Vagina (tissue), 2 donors: ENCODE data around the gene SPAG6. TPM values are rescaled to one million over a fixed set of nuclear protein-coding genes. Genes with fewer than 3 reads are reported as not detected.
"Not testable (repeated sequence)": the region's sequence is repeated elsewhere in the genome, so short reads cannot be mapped to it uniquely, and the experiment has no call there.

ENCODE experiments used
- DNase-seq, 2 donors: peaks; one replicate each; pipeline ENCODE4 v3.0.0-alpha.2; 2017; ENCODE audit errors: extremely low spot score in 2 of 2
- H3K27ac ChIP-seq: fragments of 200-600 bp; sonication (generic); one replicate; pipeline ENCODE4 v1.5.1; 2019
- H3K27me3 ChIP-seq: fragments of 200-600 bp; sonication (generic); one replicate; pipeline ENCODE4 v1.5.1; 2019
- H3K36me3 ChIP-seq, 2 donors: fragments of 200-600 bp; sonication (generic); one replicate each; pipeline ENCODE4 v1.5.1; 2017 to 2019
- H3K4me1 ChIP-seq: fragments of 200-600 bp; sonication (generic); one replicate; pipeline ENCODE4 v1.5.1; 2019
- H3K4me3 ChIP-seq, 2 donors: fragments of 200-600 bp; sonication (generic); 1 replicate in 1 of 2; 2 replicates in 1 of 2; pipeline ENCODE4 v1.5.1; 2016 to 2019
- H3K9me3 ChIP-seq: fragments of 200-600 bp; sonication (generic); one replicate; pipeline ENCODE4 v1.5.1; 2019
- CTCF ChIP-seq, 3 experiments: fragments of 450-650 bp in 2 of 3; fragments of 200-600 bp in 1 of 3; sonication (generic) in 1 of 3; IDR thresholded peaks; one replicate each; pipeline ENCODE4 v1.5.1; 2017 to 2019; ENCODE audit warnings: antibody characterized with exemption in 3 of 3, mild to moderate bottlenecking in 2 of 3, moderate library complexity in 2 of 3
- POLR2A ChIP-seq, 2 donors: fragments of 450-650 bp; IDR thresholded peaks; one replicate each; pipeline ENCODE4 v1.6.1; 2017; ENCODE audit warnings: antibody characterized with exemption in 2 of 2, mild to moderate bottlenecking in 2 of 2, moderate library complexity in 2 of 2
- POLR2AphosphoS5 ChIP-seq, 2 donors: sonication (generic); formaldehyde crosslinking; IDR thresholded peaks; one replicate each; pipeline ENCODE4 v1.9.0; 2017; ENCODE audit warnings: antibody characterized with exemption in 2 of 2, mild to moderate bottlenecking in 2 of 2, low read depth in 1 of 2; ENCODE audit not compliant: insufficient read depth in 1 of 2
- intact Hi-C: fragments of 100-400 bp; cut with DNase I; formaldehyde crosslinking; loops from one replicate; pipeline ENCODE4 v1.15.1; 2023
- total RNA-seq: library from RNA; depleted of rRNA; stranded (reverse); fragments of >200 nt; gene quantifications from one replicate; pipeline ENCODE4 v1.2.3, GENCODE V29; 2016

Gene SPAG6
- total RNA-seq, 1 donor from 2014 or later, result not detected

GRCh38 chr10:22346096-22346661 lies 883 bp downstream of the SPAG6 start:
- H3K9me3 ChIP-seq, result no peaks in the 10 kb centered on the region
- peaks cover 12% of the 10 kb centered on the region for H3K4me1 ChIP-seq
- intact Hi-C loops, result loop anchor here (10.0 kb wide), 4 partner anchors 89 to 851 kb away; partner anchors contain the start of genes DNAJC1 and MSRB2
- DNase-seq, result no peak
- H3K4me3 ChIP-seq, result no peak overlapping the region
- no peak for TF ChIP-seq CTCF (IDR thresholded peaks at IDR 0.05)
- no peak for TF ChIP-seq POLR2AphosphoS5 (IDR thresholded peaks at IDR 0.05; ENCODE audit: insufficient read depth in 1 of 2, low read depth in 1 of 2)
- TF ChIP-seq POLR2A (IDR thresholded peaks at IDR 0.05), result no peak
- no peak overlapping the region for H3K27ac ChIP-seq
- H3K27me3 ChIP-seq, result peaks cover 7% of the 10 kb centered on the region
- H3K36me3 ChIP-seq, result no peaks in the 10 kb centered on the region

GRCh38 chr10:22349755-22350154 lies 4.5 kb downstream of the SPAG6 start:
- intact Hi-C loops, result loop anchor here (10.0 kb wide), 4 partner anchors 85 to 855 kb away; partner anchors contain the start of genes DNAJC1 and MSRB2
- Histone ChIP-seq H3K27ac (no peak overlapping the region), H3K36me3 (no peaks in the 10 kb centered on the region), H3K27me3 (peaks cover 7% of the 10 kb centered on the region), H3K4me3 (no peak overlapping the region), H3K4me1 (peaks cover 8% of the 10 kb centered on the region), H3K9me3 (no peaks in the 10 kb centered on the region)
- no peak for TF ChIP-seq POLR2AphosphoS5 (IDR thresholded peaks at IDR 0.05; ENCODE audit: insufficient read depth in 1 of 2, low read depth in 1 of 2)
- DNase-seq, result no peak

GRCh38 chr10:22351131-22351703 lies 5.9 kb downstream of the SPAG6 start:
- Histone ChIP-seq H3K4me1 (no peaks in the 10 kb centered on the region), H3K36me3 (no peaks in the 10 kb centered on the region), H3K9me3 (no peaks in the 10 kb centered on the region), H3K4me3 (no peak overlapping the region), H3K27ac (no peak overlapping the region), H3K27me3 (no peaks in the 10 kb centered on the region)
- TF ChIP-seq POLR2AphosphoS5 (IDR thresholded peaks at IDR 0.05; ENCODE audit: insufficient read depth in 1 of 2, low read depth in 1 of 2), result no peak
- no peak for TF ChIP-seq CTCF (IDR thresholded peaks at IDR 0.05)
- no peak for TF ChIP-seq POLR2A (IDR thresholded peaks at IDR 0.05)
- intact Hi-C loops, result no loop called here
- DNase-seq, result no peak

- no peaks in the 10 kb centered on the region for H3K27me3 ChIP-seq
- intact Hi-C loops, result no loop called here
- no peaks in the 10 kb centered on the region for H3K9me3 ChIP-seq
- no peaks in the 10 kb centered on the region for H3K4me1 ChIP-seq
- H3K36me3 ChIP-seq, result no peaks in the 10 kb centered on the region
- no peak for TF ChIP-seq CTCF (IDR thresholded peaks at IDR 0.05)
- TF ChIP-seq POLR2AphosphoS5 (IDR thresholded peaks at IDR 0.05; ENCODE audit: insufficient read depth in 1 of 2, low read depth in 1 of 2), result no peak
- no peak for TF ChIP-seq POLR2A (IDR thresholded peaks at IDR 0.05)
- no peak overlapping the region for H3K27ac ChIP-seq
- no peak overlapping the region for H3K4me3 ChIP-seq
- DNase-seq, result no peak
Observed at GRCh38 chr10:22356324-22356873, 11.1 kb downstream of the SPAG6 start.

GRCh38 chr10:22357770-22358169 lies 12.5 kb downstream of the SPAG6 start:
- H3K36me3 ChIP-seq, H3K4me3 ChIP-seq, intact Hi-C loops, H3K4me1 ChIP-seq, H3K27ac ChIP-seq, DNase-seq, H3K27me3 ChIP-seq, H3K9me3 ChIP-seq: not testable (repeated sequence)

- Histone ChIP-seq H3K36me3 (no peaks in the 10 kb centered on the region), H3K4me1 (no peaks in the 10 kb centered on the region), H3K27ac (no peak overlapping the region), H3K27me3 (no peaks in the 10 kb centered on the region), H3K4me3 (no peak overlapping the region), H3K9me3 (no peaks in the 10 kb centered on the region)
- intact Hi-C loops, result no loop called here
- no peak for DNase-seq
- TF ChIP-seq POLR2A (IDR thresholded peaks at IDR 0.05) (no peak), POLR2AphosphoS5 (IDR thresholded peaks at IDR 0.05; ENCODE audit: insufficient read depth in 1 of 2, low read depth in 1 of 2) (no peak), CTCF (IDR thresholded peaks at IDR 0.05) (no peak)
Observed at GRCh38 chr10:22363305-22363704, 18.0 kb downstream of the SPAG6 start.
